KBM-7 (cell line): ENCODE results near the gene CNTNAP2.
"Not testable (repeated sequence)": the region's sequence is repeated elsewhere in the genome, so short reads cannot be mapped to it uniquely, and the experiment has no call there.

Source experiments
- DNase-seq: peaks from one replicate; pipeline ENCODE4 v3.0.0-alpha.2; 2015
- in situ Hi-C: fragments of 300-500 bp; cut with MboI; formaldehyde crosslinking; loops from 2 replicates; pipeline ENCODE4 v1.14.3; 2020; ENCODE audit warnings: low sequenced_read_pairs, low pct_unique_long_range_greater_than_20kb, mixed read lengths

The CNTNAP2 gene

GRCh38 chr7:148264933-148265557 is 2148.4 kb downstream of the CNTNAP2 start:
- in situ Hi-C loops, result loop anchor here (25.0 kb wide), 1 partner anchor 697 kb away; no protein-coding TSS in a partner anchor

GRCh38 chr7:148265896-148266295 is 2149.3 kb downstream of the CNTNAP2 start:
- no peak for DNase-seq
- in situ Hi-C loops, result loop anchor here (25.0 kb wide), 1 partner anchor 696 kb away; no protein-coding TSS in a partner anchor

More at GRCh38 chr7:148264933-148265557, 2148.4 kb downstream of the CNTNAP2 start:
- DNase-seq, result peak; percentile 39

GRCh38 chr7:148266795-148267194 is 2150.2 kb downstream of the CNTNAP2 start:
- no peak for DNase-seq
- in situ Hi-C loops, result loop anchor here (25.0 kb wide), 1 partner anchor 696 kb away; no protein-coding TSS in a partner anchor

GRCh38 chr7:148270576-148270975 is 2154.0 kb downstream of the CNTNAP2 start:
- DNase-seq, result no peak
- in situ Hi-C loops, result loop anchor here (25.0 kb wide), 1 partner anchor 692 kb away; no protein-coding TSS in a partner anchor

- in situ Hi-C loops, result loop anchor here (25.0 kb wide), 1 partner anchor 688 kb away; no protein-coding TSS in a partner anchor
These were observed 2157.5 kb downstream of the CNTNAP2 start for GRCh38 chr7:148274118-148274517.

GRCh38 chr7:148275359-148275890 is 2158.8 kb downstream of the CNTNAP2 start:
- no peak for DNase-seq
- in situ Hi-C loops, result no loop called here

More at GRCh38 chr7:148274118-148274517, 2157.5 kb downstream of the CNTNAP2 start:
- DNase-seq, result no peak

- in situ Hi-C loops, result no loop called here
- no peak for DNase-seq
These were observed 2159.9 kb downstream of the CNTNAP2 start for GRCh38 chr7:148276314-148277041.

GRCh38 chr7:148277042-148277660 is 2160.6 kb downstream of the CNTNAP2 start:
- in situ Hi-C loops, result no loop called here
- no peak for DNase-seq

- in situ Hi-C loops, result no loop called here
- peak; percentile 9 for DNase-seq
These were observed 2169.5 kb downstream of the CNTNAP2 start for GRCh38 chr7:148286150-148286549.

- no peak for DNase-seq
- in situ Hi-C loops, result no loop called here
These were observed 2170.9 kb downstream of the CNTNAP2 start for GRCh38 chr7:148287538-148287937.

GRCh38 chr7:148288592-148289151 is 2172.1 kb downstream of the CNTNAP2 start:
- no peak for DNase-seq
- in situ Hi-C loops, result no loop called here

GRCh38 chr7:148289630-148290029 is 2173.0 kb downstream of the CNTNAP2 start:
- DNase-seq, result no peak
- in situ Hi-C loops, result no loop called here

- in situ Hi-C loops, result no loop called here
- DNase-seq, result no peak
These were observed 2173.9 kb downstream of the CNTNAP2 start for GRCh38 chr7:148290538-148290937.

- in situ Hi-C loops, result no loop called here
These were observed 2175.2 kb downstream of the CNTNAP2 start for GRCh38 chr7:148291799-148292198.

GRCh38 chr7:148296994-148297644 is 2180.5 kb downstream of the CNTNAP2 start:
- in situ Hi-C loops, result no loop called here

More at GRCh38 chr7:148291799-148292198, 2175.2 kb downstream of the CNTNAP2 start:
- no peak for DNase-seq

GRCh38 chr7:148298768-148299167 is 2182.2 kb downstream of the CNTNAP2 start:
- in situ Hi-C loops, DNase-seq: not testable (repeated sequence)

More at GRCh38 chr7:148296994-148297644, 2180.5 kb downstream of the CNTNAP2 start:
- no peak for DNase-seq

- no peak for DNase-seq
These were observed 2183.0 kb downstream of the CNTNAP2 start for GRCh38 chr7:148299350-148300276.

GRCh38 chr7:148302436-148302835 is 2185.8 kb downstream of the CNTNAP2 start:
- in situ Hi-C loops, DNase-seq: not testable (repeated sequence)

More at GRCh38 chr7:148299350-148300276, 2183.0 kb downstream of the CNTNAP2 start:
- in situ Hi-C loops, result no loop called here
